COLO829 (cell line): ENCODE measurements around the gene PSG6.
A peak's percentile ranks its signal among the peaks of the same experiment; 100 is the strongest.
"Not testable (repeated sequence)": the region's sequence is repeated elsewhere in the genome, so short reads cannot be mapped to it uniquely, and the experiment has no call there.

Experiments used
- DNase-seq: peaks from one replicate; pipeline ENCODE4 v3.0.0; 2012; ENCODE audit warnings: low spot score

Gene PSG6

GRCh38 chr19:42917634-42918033, at the start of gene PSG6:
Gene PSG6 (minus strand): TSS chr19:42917894. CDS start chr19:42917792, 102 bp downstream.
- not testable (repeated sequence) for DNase-seq

- DNase-seq, result peak; percentile 14
Observed at GRCh38 chr19:42965176-42965575, 47.5 kb upstream of the PSG6 start.

- no peak for DNase-seq
Observed at GRCh38 chr19:42961119-42961518, 43.4 kb upstream of the PSG6 start.

- not testable (repeated sequence) for DNase-seq
Observed at GRCh38 chr19:42952126-42952525, 34.4 kb upstream of the PSG6 start.

- not testable (repeated sequence) for DNase-seq
Observed at GRCh38 chr19:42951476-42951875, 33.8 kb upstream of the PSG6 start.

- peak; percentile 10 for DNase-seq
Observed at GRCh38 chr19:42942187-42942789, 24.6 kb upstream of the PSG6 start.

GRCh38 chr19:42937107-42937506, 19.4 kb upstream of the PSG6 start, which contains the start of gene PSG7:
Gene PSG7 (minus strand): TSS chr19:42937207. CDS start chr19:42937076, 131 bp downstream.
- not testable (repeated sequence) for DNase-seq

GRCh38 chr19:42934726-42935125, 17.0 kb upstream of the PSG6 start:
- not testable (repeated sequence) for DNase-seq

- not testable (repeated sequence) for DNase-seq
Observed at GRCh38 chr19:42934183-42934582, 16.5 kb upstream of the PSG6 start.

GRCh38 chr19:42933412-42933811, 15.7 kb upstream of the PSG6 start:
- DNase-seq, result not testable (repeated sequence)

GRCh38 chr19:42932485-42933101, 14.9 kb upstream of the PSG6 start:
- DNase-seq, result not testable (repeated sequence)

- not testable (repeated sequence) for DNase-seq
Observed at GRCh38 chr19:42930214-42930613, 12.5 kb upstream of the PSG6 start.

GRCh38 chr19:42928896-42929295, 11.2 kb upstream of the PSG6 start:
- DNase-seq, result no peak

- no peak for DNase-seq
Observed at GRCh38 chr19:42926781-42927180, 9.1 kb upstream of the PSG6 start.

GRCh38 chr19:42923106-42923505, 5.4 kb upstream of the PSG6 start:
- DNase-seq, result peak; percentile 3

GRCh38 chr19:42920971-42921370, 3.3 kb upstream of the PSG6 start:
- not testable (repeated sequence) for DNase-seq

GRCh38 chr19:42919757-42920079, 2.0 kb upstream of the PSG6 start:
- no peak for DNase-seq

- not testable (repeated sequence) for DNase-seq
Observed at GRCh38 chr19:42919070-42919756, 1.5 kb upstream of the PSG6 start.

- DNase-seq, result not testable (repeated sequence)
Observed at GRCh38 chr19:42918377-42919069, 829 bp upstream of the PSG6 start.

GRCh38 chr19:42916931-42917330, 763 bp downstream of the PSG6 start:
- DNase-seq, result not testable (repeated sequence)

GRCh38 chr19:42913516-42913915, 4.2 kb downstream of the PSG6 start:
- not testable (repeated sequence) for DNase-seq

- DNase-seq, result not testable (repeated sequence)
Observed at GRCh38 chr19:42912941-42913340, 4.8 kb downstream of the PSG6 start.

GRCh38 chr19:42911731-42912130, 6.0 kb downstream of the PSG6 start:
- not testable (repeated sequence) for DNase-seq
